Cortex of kidney (tissue), 1 donor: ENCODE results near the gene PAF1.
"Not testable (repeated sequence)": the region's sequence is repeated elsewhere in the genome, so short reads cannot be mapped to it uniquely, and the experiment has no call there.

Experiments used
- DNase-seq: peaks from one replicate; lab custom pipeline; 2025; lab: John Stamatoyannopoulos, UW

The PAF1 gene

GRCh38 chr19:39382991-39383828 lies 7.7 kb downstream of the PAF1 start:
- DNase-seq = no peak

GRCh38 chr19:39381910-39382611 lies 8.8 kb downstream of the PAF1 start:
- no peak for DNase-seq

- no peak for DNase-seq
These were observed 10.1 kb downstream of the PAF1 start for GRCh38 chr19:39380521-39381502.

- no peak for DNase-seq
These were observed 11.0 kb downstream of the PAF1 start for GRCh38 chr19:39379865-39380396.

- not testable (repeated sequence) for DNase-seq
These were observed 11.5 kb downstream of the PAF1 start for GRCh38 chr19:39379366-39379765.

- no peak for DNase-seq
These were observed 13.2 kb downstream of the PAF1 start for GRCh38 chr19:39377373-39378362.

GRCh38 chr19:39375929-39376328 lies 15.0 kb downstream of the PAF1 start:
- DNase-seq = no peak

GRCh38 chr19:39372941-39373340 lies 18.0 kb downstream of the PAF1 start:
- DNase-seq = no peak

- DNase-seq = no peak
These were observed 18.7 kb downstream of the PAF1 start for GRCh38 chr19:39372047-39372802.

- DNase-seq = no peak
These were observed 20.2 kb downstream of the PAF1 start for GRCh38 chr19:39370735-39371134.

- no peak for DNase-seq
These were observed 21.7 kb downstream of the PAF1 start for GRCh38 chr19:39369200-39369599.

- DNase-seq = no peak
These were observed 25.4 kb downstream of the PAF1 start for GRCh38 chr19:39365531-39365930.

GRCh38 chr19:39363901-39364457 lies 26.9 kb downstream of the PAF1 start:
- no peak for DNase-seq

- DNase-seq = no peak
These were observed 27.9 kb downstream of the PAF1 start for GRCh38 chr19:39362682-39363657.

- no peak for DNase-seq
These were observed 30.3 kb downstream of the PAF1 start for GRCh38 chr19:39360599-39360998.

GRCh38 chr19:39359026-39359425 lies 31.9 kb downstream of the PAF1 start:
- no peak for DNase-seq

- DNase-seq = no peak
These were observed 34.3 kb downstream of the PAF1 start for GRCh38 chr19:39356647-39357046.

- no peak for DNase-seq
These were observed 34.8 kb downstream of the PAF1 start for GRCh38 chr19:39356073-39356472.
